Kidney (tissue), 14 donors: ENCODE data around the gene PTPN1. TPM values are rescaled to one million over a fixed set of nuclear protein-coding genes. Genes with fewer than 3 reads are reported as not detected.

Source experiments
- DNase-seq, 5 donors: peaks; one replicate each; pipeline ENCODE4 v3.0.0-alpha.2; 2013 to 2020
- FAIRE-seq: peaks from 2 replicates; lab custom pipeline; 2012; peaks lifted over from hg19 to GRCh38; lab: Jason Lieb, UNC
- H3K27ac ChIP-seq, 2 donors: one replicate each; pipeline ENCODE4 v1.7.0; 2013; ENCODE audit warnings: low read depth in 2 of 2, low read length in 2 of 2, inconsistent platforms in 1 of 2
- H3K27me3 ChIP-seq: one replicate; pipeline ENCODE4 v1.7.1; 2013; ENCODE audit warnings: low read length, inconsistent platforms; ENCODE audit not compliant: control insufficient read depth, insufficient read depth
- H3K36me3 ChIP-seq, 3 donors: one replicate each; pipeline versions ENCODE4 v1.7.0 to v1.7.1; 2013; ENCODE audit warnings: low read length in 3 of 3, control low read depth in 1 of 3, inconsistent platforms in 1 of 3; ENCODE audit not compliant: insufficient read depth in 3 of 3, control insufficient read depth in 2 of 3
- H3K4me1 ChIP-seq, 3 donors: one replicate each; pipeline versions ENCODE4 v1.7.0 to v1.7.1; 2013; ENCODE audit warnings: low read length in 3 of 3, inconsistent platforms in 1 of 3, low read depth in 1 of 3; ENCODE audit not compliant: control insufficient read depth in 2 of 3, insufficient read depth in 2 of 3
- H3K4me3 ChIP-seq, 3 donors: one replicate each; pipeline versions ENCODE4 v1.7.0 to v1.8.1; 2013; ENCODE audit warnings: low read length in 3 of 3, control low read depth in 1 of 3, inconsistent platforms in 1 of 3
- H3K9ac ChIP-seq, 3 donors: one replicate each; pipeline versions ENCODE4 v1.7.0 to v1.7.1; 2013; ENCODE audit warnings: low read length in 3 of 3, control low read depth in 1 of 3, inconsistent platforms in 1 of 3
- H3K9me3 ChIP-seq, 3 donors: one replicate each; pipeline versions ENCODE4 v1.7.0 to v1.7.1; 2013; ENCODE audit warnings: low read length in 3 of 3, control low read depth in 1 of 3, inconsistent platforms in 1 of 3; ENCODE audit not compliant: control insufficient read depth in 2 of 3, insufficient read depth in 1 of 3
- intact Hi-C: fragments of 100-400 bp; cut with DNase I; formaldehyde crosslinking; loops from one replicate; pipeline ENCODE4 v1.11.1; 2022
- polyA plus RNA-seq: library from polyadenylated mRNA; stranded (reverse); fragments of 350-450 nt; fragmentation: Illumina TruSeq; extraction: RNeasy Lipid Tissue Mini Kit (QIAGEN cat#74804); gene quantifications from one replicate; pipeline ENCODE4 v1.2.3, GENCODE V29; 2014; ENCODE audit warnings: low read depth, low replicate concordance; ENCODE audit not compliant: insufficient read depth
- total RNA-seq: library from RNA; stranded (reverse); fragmentation: NEBNext Ultra II Directional; extraction: Animal tissue kit (Norgen Biotek cat#: 25700); gene quantifications from one replicate; pipeline ENCODE4 v1.2.1, GENCODE V29; 2021
- TF ChIP-seq, protein P1 (sequence below): IDR thresholded peaks from 3 replicates; pipeline ENCODE4 v1.5.1; 2012; ENCODE audit warnings: mild to moderate bottlenecking, moderate library complexity, borderline replicate concordance; ENCODE audit not compliant: insufficient read depth; ENCODE audit errors: extremely low read depth
- donor health status: control.
- donor health status: control.
- donor health status: control.
- donor health status: control.
- donor health status: control.
- donor health status: DM: yes; HTN: yes; CAD: no.
- donor health status: Normal renal cell carcinoma (clear cell type).

The PTPN1 gene
- total and polyA plus RNA-seq, 2 donors from 2014 or later = 29.6 to 80.4 TPM

DNA sequence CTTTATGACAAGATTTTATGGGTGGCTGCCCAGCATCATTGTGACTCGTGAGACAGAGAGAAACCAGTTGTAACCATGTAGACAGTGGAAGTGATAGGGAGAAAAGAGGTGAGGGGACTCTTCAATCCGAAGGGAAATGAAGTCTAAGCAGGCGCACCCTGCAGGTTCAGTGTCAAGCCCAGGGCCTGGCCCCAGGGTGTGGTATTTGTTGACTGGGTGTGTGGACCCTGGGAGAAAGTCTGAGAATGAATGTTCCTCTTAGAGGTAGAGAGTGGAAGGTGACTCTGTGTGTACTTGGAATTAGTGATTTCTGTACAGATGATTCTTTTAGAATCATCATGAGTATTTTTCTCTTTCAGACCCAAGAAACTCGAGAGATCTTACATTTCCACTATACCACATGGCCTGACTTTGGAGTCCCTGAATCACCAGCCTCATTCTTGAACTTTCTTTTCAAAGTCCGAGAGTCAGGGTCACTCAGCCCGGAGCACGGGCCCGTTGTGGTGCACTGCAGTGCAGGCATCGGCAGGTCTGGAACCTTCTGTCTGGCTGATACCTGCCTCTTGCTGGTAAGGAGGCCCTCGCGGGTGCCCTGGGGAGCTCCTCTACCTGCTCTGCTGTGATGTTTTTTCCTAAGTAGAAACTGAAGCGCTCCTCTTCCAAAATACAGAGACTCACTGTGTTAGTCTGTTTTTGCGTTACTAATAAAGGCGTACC, 68.0 kb downstream of the PTPN1 start:
- H3K27ac ChIP-seq = no peak overlapping the region
- peaks cover 0 to 6% (median 2%) of the 10 kb centered on the region in 3 donors for H3K4me1 ChIP-seq
- H3K9me3 ChIP-seq = no peaks in the 10 kb centered on the region
- intact Hi-C loops = loop anchor here (10.0 kb wide), 1 partner anchor 103 kb away; no protein-coding TSS in a partner anchor
- peaks cover 4 to 55% (median 48%) of the 10 kb centered on the region in 3 donors for H3K36me3 ChIP-seq
- TF ChIP-seq, protein P1, sequence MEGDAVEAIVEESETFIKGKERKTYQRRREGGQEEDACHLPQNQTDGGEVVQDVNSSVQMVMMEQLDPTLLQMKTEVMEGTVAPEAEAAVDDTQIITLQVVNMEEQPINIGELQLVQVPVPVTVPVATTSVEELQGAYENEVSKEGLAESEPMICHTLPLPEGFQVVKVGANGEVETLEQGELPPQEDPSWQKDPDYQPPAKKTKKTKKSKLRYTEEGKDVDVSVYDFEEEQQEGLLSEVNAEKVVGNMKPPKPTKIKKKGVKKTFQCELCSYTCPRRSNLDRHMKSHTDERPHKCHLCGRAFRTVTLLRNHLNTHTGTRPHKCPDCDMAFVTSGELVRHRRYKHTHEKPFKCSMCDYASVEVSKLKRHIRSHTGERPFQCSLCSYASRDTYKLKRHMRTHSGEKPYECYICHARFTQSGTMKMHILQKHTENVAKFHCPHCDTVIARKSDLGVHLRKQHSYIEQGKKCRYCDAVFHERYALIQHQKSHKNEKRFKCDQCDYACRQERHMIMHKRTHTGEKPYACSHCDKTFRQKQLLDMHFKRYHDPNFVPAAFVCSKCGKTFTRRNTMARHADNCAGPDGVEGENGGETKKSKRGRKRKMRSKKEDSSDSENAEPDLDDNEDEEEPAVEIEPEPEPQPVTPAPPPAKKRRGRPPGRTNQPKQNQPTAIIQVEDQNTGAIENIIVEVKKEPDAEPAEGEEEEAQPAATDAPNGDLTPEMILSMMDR = no peak
- DNase-seq = peak in 1 of 5 donors; percentile 11
- FAIRE-seq = no peak
- H3K9ac ChIP-seq = no peak overlapping the region
- no peak overlapping the region for H3K4me3 ChIP-seq
- no peaks in the 10 kb centered on the region for H3K27me3 ChIP-seq

DNA sequence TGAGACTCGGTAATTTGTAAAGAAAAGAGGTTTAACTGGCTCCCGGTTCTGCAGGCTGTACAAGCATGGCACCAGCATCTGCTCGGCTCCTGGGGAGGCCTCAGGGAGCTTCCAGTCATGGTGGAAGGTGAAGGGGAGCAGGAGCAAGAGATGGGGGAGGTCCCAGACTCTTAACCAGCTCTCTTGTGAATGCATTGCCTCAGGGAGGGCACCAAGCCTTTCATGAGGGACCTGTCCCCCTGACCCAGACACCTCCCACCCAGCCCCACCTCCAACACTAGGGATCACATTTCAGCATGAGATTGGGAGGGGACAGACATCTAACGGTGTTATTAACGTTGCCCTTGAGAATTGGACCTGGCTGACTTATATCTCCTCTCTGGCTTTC, 68.6 kb downstream of the PTPN1 start:
- Histone ChIP-seq H3K27ac (no peak overlapping the region), H3K9me3 (no peaks in the 10 kb centered on the region), H3K9ac (no peak overlapping the region), H3K4me1 (peaks cover 0 to under 1% (median 0%) of the 10 kb centered on the region in 3 donors), H3K4me3 (no peak overlapping the region), H3K27me3 (no peaks in the 10 kb centered on the region), H3K36me3 (peaks cover 4 to 60% (median 51%) of the 10 kb centered on the region in 3 donors)
- intact Hi-C loops = loop anchor here (10.0 kb wide), 1 partner anchor 104 kb away; no protein-coding TSS in a partner anchor
- TF ChIP-seq, protein P1 = no peak
- DNase-seq (peak in 1 of 5 donors; percentile 28), FAIRE-seq (no peak)

DNA sequence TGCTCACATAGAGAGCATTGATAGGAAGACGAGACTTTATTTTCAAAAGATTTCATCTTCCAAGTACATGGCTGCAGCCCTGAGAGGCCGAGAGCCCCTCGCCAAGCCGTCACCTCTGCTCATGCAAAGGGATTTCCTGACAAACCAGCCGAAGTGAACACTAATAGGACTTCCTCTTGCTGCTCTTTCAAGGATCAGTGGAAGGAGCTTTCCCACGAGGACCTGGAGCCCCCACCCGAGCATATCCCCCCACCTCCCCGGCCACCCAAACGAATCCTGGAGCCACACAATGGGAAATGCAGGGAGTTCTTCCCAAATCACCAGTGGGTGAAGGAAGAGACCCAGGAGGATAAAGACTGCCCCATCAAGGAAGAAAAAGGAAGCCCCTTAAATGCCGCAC, 69.3 kb downstream of the PTPN1 start:
- no peak overlapping the region for H3K9ac ChIP-seq
- no peaks in the 10 kb centered on the region for H3K27me3 ChIP-seq
- TF ChIP-seq, protein P1 = no peak
- DNase-seq (no peak), FAIRE-seq (no peak)
- H3K4me3 ChIP-seq = no peak overlapping the region
- intact Hi-C loops = loop anchor here (10.0 kb wide), 1 partner anchor 105 kb away; no protein-coding TSS in a partner anchor
- no peak overlapping the region for H3K27ac ChIP-seq
- no peaks in the 10 kb centered on the region for H3K4me1 ChIP-seq
- H3K36me3 ChIP-seq = peaks cover 4 to 62% (median 48%) of the 10 kb centered on the region in 3 donors
- no peaks in the 10 kb centered on the region for H3K9me3 ChIP-seq
